OCI-LY7 (cell line): ENCODE results near the gene SPAM1. TPM values are rescaled to one million over a fixed set of nuclear protein-coding genes. Genes with fewer than 3 reads are reported as not detected.

Source experiments
- BruUV-seq: library from RNA; stranded (reverse); fragments of 400-500 nt; replicated peaks from 2 replicates; lab custom pipeline; 2021; lab: Mats Ljungman, UMichigan
- CTCF ChIA-PET: fragments of 300-600 bp; sonication (Branson Sonifier 250); formaldehyde crosslinking; loops from one replicate; lab custom pipeline; 2022; ENCODE audit warnings: antibody characterized with exemption; ENCODE audit not compliant: unreplicated experiment; lab: Charles Lee
- POLR2A ChIA-PET: fragments of 300-600 bp; sonication (Branson Sonifier 250); formaldehyde crosslinking; loops from one replicate; lab custom pipeline; 2022; ENCODE audit warnings: antibody characterized with exemption; lab: Charles Lee
- DNase-seq: peaks from one replicate; pipeline ENCODE4 v3.0.0-alpha.2; 2015; ENCODE audit warnings: low spot score
- H2AFZ ChIP-seq: fragments of 200-600 bp; sonication (generic), shearing (Covaris generic); 2 replicates; pipeline ENCODE4 v1.6.1; 2014; ENCODE audit warnings: mild to moderate bottlenecking, antibody characterized with exemption, low read length, moderate library complexity
- H3K27ac ChIP-seq: fragments of 200-600 bp; sonication (generic); 2 replicates; pipeline ENCODE4 v1.5.1; 2014; ENCODE audit warnings: mixed run types, low read depth, mild to moderate bottlenecking, moderate library complexity, low read length, inconsistent platforms; ENCODE audit not compliant: poor library complexity, severe bottlenecking
- H3K36me3 ChIP-seq: fragments of 200-600 bp; sonication (generic); 2 replicates; pipeline ENCODE4 v1.6.1; 2014; ENCODE audit warnings: mild to moderate bottlenecking, antibody characterized with exemption, low read length, moderate library complexity, mixed read lengths; ENCODE audit not compliant: insufficient read depth
- H3K4me1 ChIP-seq: fragments of 200-600 bp; sonication (generic); 2 replicates; pipeline ENCODE4 v1.5.1; 2014; ENCODE audit warnings: mild to moderate bottlenecking, low read length; ENCODE audit not compliant: insufficient read depth, poor library complexity, severe bottlenecking
- H3K4me2 ChIP-seq: fragments of 200-600 bp; sonication (generic); 2 replicates; pipeline ENCODE4 v1.6.1; 2014; ENCODE audit warnings: mild to moderate bottlenecking, low read length
- H3K4me3 ChIP-seq: fragments of 200-600 bp; sonication (generic); 2 replicates; pipeline ENCODE4 v1.5.1; 2014; ENCODE audit warnings: mild to moderate bottlenecking, low read depth, low read length; ENCODE audit not compliant: poor library complexity, severe bottlenecking
- H3K79me2 ChIP-seq: fragments of 200-600 bp; sonication (generic); 2 replicates; pipeline ENCODE4 v1.6.1; 2016; ENCODE audit warnings: low read depth, mild to moderate bottlenecking, low read length, moderate library complexity, mixed read lengths; ENCODE audit not compliant: insufficient read depth
- H3K9me2 ChIP-seq: fragments of 200-600 bp; sonication (generic); 2 replicates; pipeline ENCODE4 v1.6.1; 2016; ENCODE audit warnings: mild to moderate bottlenecking, low read length, mixed read lengths; ENCODE audit not compliant: insufficient read depth
- H3K9me3 ChIP-seq: fragments of 200-600 bp; sonication (generic); 2 replicates; pipeline ENCODE4 v1.6.1; 2014; ENCODE audit warnings: mild to moderate bottlenecking, mixed run types, low read length, mixed read lengths
- H4K20me1 ChIP-seq: fragments of 200-600 bp; sonication (generic); 2 replicates; pipeline ENCODE4 v1.6.1; 2014; ENCODE audit warnings: mild to moderate bottlenecking, antibody characterized with exemption, low read length, moderate library complexity, mixed read lengths; ENCODE audit not compliant: insufficient read depth
- EZH2phosphoT487 ChIP-seq: fragments of 200-600 bp; sonication (generic); IDR thresholded peaks from 2 replicates; pipeline ENCODE4 v1.6.1; 2018; ENCODE audit warnings: low read depth, borderline replicate concordance, mild to moderate bottlenecking, mixed run types, antibody characterized with exemption, low read length, moderate library complexity, mixed read lengths
- intact Hi-C: fragments of 100-400 bp; cut with micrococcal nuclease; formaldehyde crosslinking; loops from one replicate; pipeline ENCODE4 v1.10.0; 2022; ENCODE audit not compliant: unreplicated experiment
- total RNA-seq, 2 experiments: library from RNA; depleted of rRNA in 1 of 2; stranded (reverse); fragments of >200 nt in 1 of 2; shearing (Covaris generic) in 1 of 2; gene quantifications; 2 replicates each; pipeline ENCODE4 v1.2.3, GENCODE V29; 2014 to 2022
- TF ChIP-seq, protein P1 (sequence below): fragments of 200-600 bp; sonication (generic); conservative IDR thresholded peaks from 2 replicates; pipeline ENCODE4 v1.5.1; 2014; ENCODE audit warnings: mild to moderate bottlenecking, antibody characterized with exemption, low read length, moderate library complexity, mixed read lengths

Gene SPAM1
- total RNA-seq, 2 experiments from 2014 or later = not detected

GRCh38 chr7:123961771-123962170 is 36.7 kb downstream of the SPAM1 start:
- H3K36me3 ChIP-seq = no peaks in the 10 kb centered on the region
- TF ChIP-seq EZH2phosphoT487 = no peak
- TF ChIP-seq, protein P1, sequence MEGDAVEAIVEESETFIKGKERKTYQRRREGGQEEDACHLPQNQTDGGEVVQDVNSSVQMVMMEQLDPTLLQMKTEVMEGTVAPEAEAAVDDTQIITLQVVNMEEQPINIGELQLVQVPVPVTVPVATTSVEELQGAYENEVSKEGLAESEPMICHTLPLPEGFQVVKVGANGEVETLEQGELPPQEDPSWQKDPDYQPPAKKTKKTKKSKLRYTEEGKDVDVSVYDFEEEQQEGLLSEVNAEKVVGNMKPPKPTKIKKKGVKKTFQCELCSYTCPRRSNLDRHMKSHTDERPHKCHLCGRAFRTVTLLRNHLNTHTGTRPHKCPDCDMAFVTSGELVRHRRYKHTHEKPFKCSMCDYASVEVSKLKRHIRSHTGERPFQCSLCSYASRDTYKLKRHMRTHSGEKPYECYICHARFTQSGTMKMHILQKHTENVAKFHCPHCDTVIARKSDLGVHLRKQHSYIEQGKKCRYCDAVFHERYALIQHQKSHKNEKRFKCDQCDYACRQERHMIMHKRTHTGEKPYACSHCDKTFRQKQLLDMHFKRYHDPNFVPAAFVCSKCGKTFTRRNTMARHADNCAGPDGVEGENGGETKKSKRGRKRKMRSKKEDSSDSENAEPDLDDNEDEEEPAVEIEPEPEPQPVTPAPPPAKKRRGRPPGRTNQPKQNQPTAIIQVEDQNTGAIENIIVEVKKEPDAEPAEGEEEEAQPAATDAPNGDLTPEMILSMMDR = no peak
- no TSS peak for BruUV-seq
- ChIA-PET CTCF (no interaction called here), POLR2A (interaction anchor here (0.6 kb wide), 1 partner anchor 101 kb away, joined by 3 read pairs; no protein-coding TSS in a partner anchor)
- H3K9me2 ChIP-seq = no peaks in the 10 kb centered on the region
- H3K4me2 ChIP-seq = no peak overlapping the region
- H3K9me3 ChIP-seq = no peaks in the 10 kb centered on the region
- H3K27ac ChIP-seq = no peak overlapping the region
- no peak overlapping the region for H2AFZ ChIP-seq
- no peaks in the 10 kb centered on the region for H4K20me1 ChIP-seq
- no peak for DNase-seq
- intact Hi-C loops = no loop called here
- H3K4me1 ChIP-seq = no peaks in the 10 kb centered on the region
- no peak overlapping the region for H3K4me3 ChIP-seq
- H3K79me2 ChIP-seq = no peaks in the 10 kb centered on the region

DNA sequence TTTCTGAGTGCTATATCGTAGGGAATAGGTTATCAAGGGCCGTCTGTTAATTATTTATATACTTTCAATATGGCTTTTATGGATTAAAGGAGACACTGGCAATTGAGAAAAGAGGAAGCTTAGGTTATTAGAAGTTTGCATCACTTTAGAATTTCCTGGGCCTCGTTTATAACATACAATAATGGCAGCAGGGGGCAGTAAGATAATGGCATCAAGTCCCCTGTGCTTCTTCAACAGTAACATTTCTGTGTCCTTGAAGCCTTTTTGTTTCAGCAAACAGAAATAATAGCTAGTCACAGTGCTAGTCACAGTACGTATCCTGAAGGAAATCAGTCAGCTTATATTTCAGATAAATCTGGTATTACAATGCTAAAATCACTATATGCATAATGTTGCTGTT is 41.9 kb downstream of the SPAM1 start:
- H3K9me3 ChIP-seq = no peaks in the 10 kb centered on the region
- no TSS peak for BruUV-seq
- no peak overlapping the region for H3K27ac ChIP-seq
- no peaks in the 10 kb centered on the region for H3K4me1 ChIP-seq
- POLR2A ChIA-PET = no interaction called here
- no peaks in the 10 kb centered on the region for H3K36me3 ChIP-seq
- no peak for DNase-seq
- no peak overlapping the region for H3K4me2 ChIP-seq
- CTCF ChIA-PET = no interaction called here
- TF ChIP-seq EZH2phosphoT487 = no peak
- TF ChIP-seq, protein P1 = 0 out of 2 replicates have a peak, but pooled peaks have one; percentile 22
- no peak overlapping the region for H2AFZ ChIP-seq
- H3K9me2 ChIP-seq = no peaks in the 10 kb centered on the region
- no peaks in the 10 kb centered on the region for H3K79me2 ChIP-seq
- no peak overlapping the region for H3K4me3 ChIP-seq
- no peaks in the 10 kb centered on the region for H4K20me1 ChIP-seq
- intact Hi-C loops = no loop called here

- H3K4me3 ChIP-seq = no peak overlapping the region
- H4K20me1 ChIP-seq = no peaks in the 10 kb centered on the region
- no peak for DNase-seq
- CTCF ChIA-PET = no interaction called here
- no peak overlapping the region for H3K4me2 ChIP-seq
- POLR2A ChIA-PET = interaction anchor here (0.6 kb wide), 1 partner anchor 352 kb away, joined by 3 read pairs; no protein-coding TSS in a partner anchor
- no TSS peak for BruUV-seq
- H3K4me1 ChIP-seq = no peaks in the 10 kb centered on the region
- H3K9me2 ChIP-seq = no peaks in the 10 kb centered on the region
- H3K79me2 ChIP-seq = no peaks in the 10 kb centered on the region
- H2AFZ ChIP-seq = no peak overlapping the region
- no peak overlapping the region for H3K27ac ChIP-seq
- H3K9me3 ChIP-seq = no peaks in the 10 kb centered on the region
- intact Hi-C loops = no loop called here
- TF ChIP-seq EZH2phosphoT487 = no peak
- TF ChIP-seq, protein P1 = no peak
- no peaks in the 10 kb centered on the region for H3K36me3 ChIP-seq
Observed at GRCh38 chr7:123972045-123972444, 47.0 kb downstream of the SPAM1 start.
